Camera-type eye (tissue), 1 donor: ENCODE results near the gene SGF29. TPM values are rescaled to one million over a fixed set of nuclear protein-coding genes. Genes with fewer than 3 reads are reported as not detected.

Experiments used
- total RNA-seq: library from RNA; depleted of rRNA; stranded (reverse); fragments of >200 nt; gene quantifications from one replicate; pipeline ENCODE4 v1.2.3, GENCODE V29; 2014

Gene SGF29
- total RNA-seq = 17.3 TPM

GRCh38 chr16:28553776-28554633 is at the start of gene SGF29:
TSS of gene SGF29 (plus strand) at chr16:28553920. CDS start at chr16:28581070, 27,150 bp downstream.

GRCh38 chr16:28538733-28539596 is 14.8 kb upstream of the SGF29 start, which contains the start of gene NUPR1:
TSS of gene NUPR1 (minus strand) at chr16:28538974. CDS start at chr16:28538907, 67 bp downstream.

GRCh38 chr16:28596840-28597691 is 43.3 kb downstream of the SGF29 start, which contains the start of gene SULT1A2:
TSS of gene SULT1A2 (minus strand) at chr16:28597050. CDS start at chr16:28595930, 1,120 bp downstream.

GRCh38 chr16:28609631-28610594 is 56.2 kb downstream of the SGF29 start, which contains the start of gene SULT1A1:
TSS of gene SULT1A1 (minus strand) at chr16:28610044. CDS start at chr16:28608855, 1,189 bp downstream.

GRCh38 chr16:28637765-28638164 is 84.0 kb downstream of the SGF29 start, which contains the start of gene NPIPB8:
TSS of gene NPIPB8 (plus strand) at chr16:28638065. CDS start at chr16:28638361, 296 bp downstream.

Other genes starting within 250 kb of the SGF29 start
- gene NPIPB6, start 190.4 kb upstream of the SGF29 start, total RNA-seq = 11.4 TPM
- gene EIF3CL, start 150.1 kb upstream of the SGF29 start, total RNA-seq = 65.0 TPM
- gene NPIPB7, start 81.6 kb upstream of the SGF29 start, total RNA-seq = not detected
- gene CLN3, start 61.8 kb upstream of the SGF29 start, total RNA-seq = 17.1 TPM
- gene APOBR, start 59.3 kb upstream of the SGF29 start, total RNA-seq = 0.60 TPM
- gene IL27, start 47.1 kb upstream of the SGF29 start, total RNA-seq = not detected
- gene NUPR1, start 14.9 kb upstream of the SGF29 start, total RNA-seq = 2.5 TPM
- not detected for gene SULT1A2, start 43.1 kb downstream of the SGF29 start, total RNA-seq
- 22.3 TPM for gene SULT1A1, start 56.1 kb downstream of the SGF29 start, total RNA-seq
- gene NPIPB8, start 84.1 kb downstream of the SGF29 start, total RNA-seq = not detected
- 214 TPM for gene EIF3C, start 157.5 kb downstream of the SGF29 start, total RNA-seq
- 3.5 TPM for gene NPIPB9, start 197.9 kb downstream of the SGF29 start, total RNA-seq